ENCODE data around the gene ITGAV. TPM values are rescaled to one million over a fixed set of nuclear protein-coding genes. Genes with fewer than 3 reads are reported as not detected.

ITGAV gene
- polyA plus RNA-seq, 3 donors from 2014 or later = 1.3 to 4.0 (median 3.3) TPM

Other genes with a start within 250 kb of the ITGAV start
- gene ZC3H15, start 103.8 kb upstream of the ITGAV start, polyA plus RNA-seq = 10 to 100 TPM; 57.5 to 59.8 (median 57.8) TPM
- under 1 TPM in 2 of 3 donors, not detected in 1; 0.22 to 0.71 TPM for gene FAM171B, start 104.0 kb downstream of the ITGAV start, polyA plus RNA-seq

Measured in immature natural killer cell (primary cell).